Measurements from ENCODE around the gene FLVCR1.
A peak's percentile ranks its signal among the peaks of the same experiment; 100 is the strongest.
"Not testable (repeated sequence)": the region's sequence is repeated elsewhere in the genome, so short reads cannot be mapped to it uniquely, and the experiment has no call there.

The FLVCR1 gene

GRCh38 chr1:212857992-212858460 lies at the start of gene FLVCR1:
FLVCR1 (plus strand) TSS chr1:212858275; CDS start chr1:212858453, 178 bp downstream.
- DNase-seq: peak; percentile 52

- DNase-seq: no peak
Measured at GRCh38 chr1:212814537-212815334, 43.3 kb upstream of the FLVCR1 start.

- no peak for DNase-seq
Measured at GRCh38 chr1:212816567-212817278, 41.4 kb upstream of the FLVCR1 start.

- DNase-seq: no peak
Measured at GRCh38 chr1:212819726-212820125, 38.3 kb upstream of the FLVCR1 start.

- DNase-seq: no peak
Measured at GRCh38 chr1:212820969-212821368, 37.1 kb upstream of the FLVCR1 start.

- DNase-seq: no peak
Measured at GRCh38 chr1:212822956-212823355, 35.1 kb upstream of the FLVCR1 start.

GRCh38 chr1:212824201-212824600 lies 33.9 kb upstream of the FLVCR1 start:
- no peak for DNase-seq

GRCh38 chr1:212825798-212826452 lies 32.1 kb upstream of the FLVCR1 start:
- DNase-seq: no peak

- no peak for DNase-seq
Measured at GRCh38 chr1:212827171-212827776, 30.8 kb upstream of the FLVCR1 start.

- no peak for DNase-seq
Measured at GRCh38 chr1:212827831-212828278, 30.2 kb upstream of the FLVCR1 start.

GRCh38 chr1:212828395-212828794 lies 29.7 kb upstream of the FLVCR1 start:
- no peak for DNase-seq

GRCh38 chr1:212833211-212834207 lies 24.6 kb upstream of the FLVCR1 start:
- DNase-seq: not testable (repeated sequence)

GRCh38 chr1:212838145-212838544 lies 19.9 kb upstream of the FLVCR1 start:
- no peak for DNase-seq

- DNase-seq: not testable (repeated sequence)
Measured at GRCh38 chr1:212844521-212844920, 13.6 kb upstream of the FLVCR1 start.

GRCh38 chr1:212847549-212847948 lies 10.5 kb upstream of the FLVCR1 start, which contains the start of gene SPATA45:
SPATA45 (minus strand) TSS chr1:212847649; CDS start chr1:212836149, 11,500 bp downstream.
- DNase-seq: no peak

GRCh38 chr1:212852105-212852688 lies 5.9 kb upstream of the FLVCR1 start:
- no peak for DNase-seq

- no peak for DNase-seq
Measured at GRCh38 chr1:212853658-212854057, 4.4 kb upstream of the FLVCR1 start.

GRCh38 chr1:212856755-212857154 lies 1.3 kb upstream of the FLVCR1 start:
- DNase-seq: no peak

GRCh38 chr1:212858461-212859265 lies 588 bp downstream of the FLVCR1 start:
- DNase-seq: no peak
